ENCODE results near the gene IQCK.

The IQCK gene

DNA sequence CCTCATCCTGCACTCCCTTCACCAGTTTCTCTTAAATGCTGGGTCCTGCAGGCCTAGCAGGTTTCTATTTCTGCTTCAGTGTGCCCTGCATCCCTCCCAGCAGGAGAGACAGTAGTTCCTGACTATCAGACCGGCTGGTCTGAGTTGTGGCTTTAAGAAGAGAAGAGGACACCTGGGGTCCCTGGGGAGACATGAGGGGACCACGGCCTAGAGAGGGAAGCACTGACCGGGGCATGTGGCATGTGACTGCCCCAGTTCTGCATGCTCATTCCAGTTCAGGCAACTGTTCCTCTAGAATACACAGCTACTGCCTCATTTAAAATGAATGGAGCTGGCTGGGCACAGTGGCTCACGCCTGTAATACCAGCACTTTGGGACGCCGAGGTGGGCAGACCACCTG, 105.3 kb downstream of the IQCK start:
- DNase-seq (ENCODE audit: low read depth) = no peak
- no peak overlapping the region for H3K4me3 ChIP-seq (ENCODE audit: low read depth, low read length)

DNA sequence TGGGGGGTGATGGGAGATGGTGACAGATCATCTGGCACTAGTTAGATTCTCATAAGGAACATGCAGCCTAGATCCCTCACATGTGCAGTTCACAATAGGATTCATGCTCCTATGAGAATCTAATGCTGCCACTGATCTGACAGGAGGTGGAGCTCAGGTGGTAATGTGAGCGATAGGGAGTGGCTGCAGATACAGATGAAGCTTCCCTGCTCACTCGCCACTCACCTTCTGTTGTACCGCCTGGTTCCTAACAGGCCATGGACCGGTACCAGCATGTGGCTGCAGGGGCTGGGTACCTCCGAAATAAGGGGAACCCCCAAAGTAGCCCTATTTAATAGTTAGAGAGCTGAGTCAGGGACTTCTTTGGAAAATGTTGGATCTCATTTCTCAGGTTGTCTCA, 106.1 kb downstream of the IQCK start:
- no peak overlapping the region for H3K4me3 ChIP-seq (ENCODE audit: low read depth, low read length)

DNA sequence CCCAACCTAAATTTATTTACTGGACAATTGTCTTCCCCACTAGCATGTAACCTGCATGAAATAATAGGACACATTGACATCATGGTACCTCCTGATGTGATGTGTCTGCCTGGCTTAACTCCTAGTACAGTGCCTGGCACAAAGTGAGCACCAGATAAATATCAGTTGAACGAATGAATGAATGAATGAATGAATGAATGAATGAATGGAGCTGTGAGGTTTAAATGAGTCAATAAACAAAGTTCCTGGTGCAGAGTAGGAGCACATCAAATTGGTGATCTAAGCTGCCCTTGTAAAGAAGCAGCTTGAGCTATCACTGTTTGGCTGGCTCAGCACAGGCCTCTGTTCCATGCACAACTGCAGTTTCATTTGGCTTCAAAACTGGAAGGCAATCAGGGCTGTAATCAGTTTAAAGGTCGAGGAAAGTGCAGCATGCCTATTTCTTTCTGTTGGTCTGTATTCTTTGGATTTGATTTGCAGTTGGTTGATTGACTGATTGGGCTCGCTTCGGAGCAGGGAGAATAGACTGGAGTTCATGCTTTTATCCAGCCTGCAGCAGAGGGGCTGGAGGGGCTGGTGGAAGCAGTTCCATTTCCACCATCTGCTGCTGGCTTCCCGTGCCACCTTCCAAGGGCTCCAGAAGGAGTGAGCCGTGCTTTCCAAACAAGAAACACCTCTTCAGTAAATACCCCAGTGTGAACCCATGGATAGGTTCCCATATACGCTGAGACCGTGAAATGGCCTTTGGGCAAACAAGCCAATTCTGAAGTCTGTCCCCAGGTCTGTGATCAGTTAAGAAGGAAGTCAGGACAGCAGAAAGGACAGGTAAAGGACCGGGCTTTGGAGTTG, 112.0 kb downstream of the IQCK start:
- H3K4me3 ChIP-seq (ENCODE audit: low read depth, low read length) = no peak overlapping the region
- DNase-seq (ENCODE audit: low read depth) = no peak

More for the DNA sequence above, 106.1 kb downstream of the IQCK start:
- DNase-seq (ENCODE audit: low read depth) = no peak

DNA sequence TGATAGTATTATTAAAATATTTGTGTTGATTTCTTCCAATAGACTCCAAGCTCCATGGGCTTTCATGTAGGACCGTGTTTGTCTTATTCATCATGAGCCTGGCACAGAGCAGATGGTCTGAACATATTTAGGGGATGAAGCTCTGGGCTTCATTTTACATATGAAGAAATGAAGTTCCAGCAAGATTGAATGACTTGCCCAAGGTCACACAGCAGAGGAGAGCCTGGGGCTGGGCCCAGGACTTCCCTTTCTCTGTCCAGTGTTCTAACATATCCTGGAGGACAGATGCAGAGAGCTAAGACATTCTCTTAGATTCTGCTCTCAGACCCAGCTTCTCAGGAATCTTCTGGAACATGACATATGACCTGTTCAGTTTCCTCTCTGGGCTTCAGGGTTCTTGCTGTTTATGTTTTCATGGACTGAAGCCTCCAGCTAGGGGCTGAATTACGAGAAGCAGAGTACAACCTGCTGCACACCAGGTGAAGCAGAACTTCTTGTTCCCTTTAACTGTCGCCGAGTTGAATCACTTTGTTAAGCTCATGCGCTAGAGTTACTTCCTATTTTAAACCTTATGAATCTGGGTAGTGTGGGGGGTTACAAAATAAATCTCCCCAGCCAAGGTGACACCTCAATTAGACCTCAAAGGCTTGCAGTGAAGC, 113.0 kb downstream of the IQCK start:
- no peak for DNase-seq (ENCODE audit: low read depth)
- no peak overlapping the region for H3K4me3 ChIP-seq (ENCODE audit: low read depth, low read length)

DNA sequence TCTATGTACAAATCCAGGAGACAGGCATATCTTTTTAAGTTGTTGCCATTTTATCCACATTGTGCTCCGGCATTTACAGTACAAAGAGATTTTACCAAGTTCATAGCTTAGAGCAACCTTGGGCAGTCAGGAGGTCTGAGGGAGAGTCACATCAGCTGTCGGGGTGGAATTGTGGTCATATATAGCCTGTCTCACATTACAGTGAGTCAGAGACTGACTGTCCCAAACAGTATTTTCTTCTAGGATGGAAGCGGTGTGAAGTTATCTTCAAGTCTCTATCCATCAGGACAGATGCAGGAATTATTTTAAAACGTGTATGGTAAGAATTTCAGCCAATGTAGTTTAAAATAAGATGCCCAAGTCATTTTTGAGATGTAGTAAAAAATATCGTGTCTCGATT, 113.6 kb downstream of the IQCK start:
- peak; percentile 58 for DNase-seq (ENCODE audit: low read depth)
- no peak overlapping the region for H3K4me3 ChIP-seq (ENCODE audit: low read depth, low read length)

DNA sequence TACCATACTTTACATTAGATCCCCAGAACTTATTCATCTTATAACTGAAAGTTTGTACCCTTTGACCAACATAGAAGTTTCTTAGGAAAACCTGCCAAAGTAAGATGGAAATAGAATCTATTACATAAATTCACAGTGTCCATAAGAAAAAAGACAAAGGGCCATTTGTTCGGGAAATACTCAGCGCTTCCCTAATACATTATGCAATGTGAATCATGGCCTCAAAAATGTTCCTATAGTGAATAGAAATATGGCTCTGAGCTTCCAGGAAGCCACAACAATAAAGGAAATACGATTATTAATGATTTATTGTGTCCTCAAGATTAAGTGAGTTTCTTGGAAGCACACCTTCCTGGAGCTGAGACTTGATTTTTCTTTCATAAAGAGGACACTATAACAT, 115.1 kb downstream of the IQCK start:
- H3K4me3 ChIP-seq (ENCODE audit: low read depth, low read length) = no peak overlapping the region
- no peak for DNase-seq (ENCODE audit: low read depth)

DNA sequence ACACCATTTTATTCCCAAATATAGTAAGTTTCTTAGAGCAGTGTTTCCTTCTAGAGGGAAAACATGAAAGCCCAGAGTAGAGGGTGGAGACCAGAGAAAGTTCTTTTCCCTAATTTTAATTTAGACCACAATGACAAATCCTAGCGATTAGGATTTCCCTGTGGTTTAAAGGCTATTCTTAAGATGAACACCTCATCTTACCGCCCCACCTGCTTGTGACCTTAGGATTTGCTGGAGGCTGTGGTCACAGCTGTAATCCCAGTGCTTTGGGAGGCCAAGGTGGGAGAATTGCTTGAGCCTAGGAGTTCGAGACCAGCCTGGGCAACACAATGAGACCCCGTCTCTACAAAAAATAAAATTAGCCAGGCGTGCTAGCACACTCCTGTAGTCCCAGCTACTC, 115.5 kb downstream of the IQCK start:
- H3K4me3 ChIP-seq (ENCODE audit: low read depth, low read length) = no peak overlapping the region
- no peak for DNase-seq (ENCODE audit: low read depth)

DNA sequence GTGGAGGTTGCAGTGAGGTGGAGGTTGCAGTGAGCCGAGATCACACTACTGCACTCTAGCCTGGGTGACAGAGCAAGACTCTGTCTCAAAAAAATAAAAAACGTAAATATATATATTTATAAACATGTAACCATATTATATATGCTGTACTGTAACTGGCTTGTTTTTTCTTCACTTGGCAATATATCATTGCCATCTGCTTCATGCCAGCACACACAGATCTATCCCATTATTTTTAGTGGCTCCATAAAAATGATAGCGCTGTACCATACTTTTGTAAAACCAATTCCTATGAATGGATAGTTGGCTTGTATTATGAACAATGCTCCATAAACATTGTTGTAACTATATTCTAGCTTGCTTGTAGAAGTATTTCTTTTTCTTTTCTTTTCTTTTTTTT, 117.1 kb downstream of the IQCK start:
- no peak for DNase-seq (ENCODE audit: low read depth)
- no peak overlapping the region for H3K4me3 ChIP-seq (ENCODE audit: low read depth, low read length)

DNA sequence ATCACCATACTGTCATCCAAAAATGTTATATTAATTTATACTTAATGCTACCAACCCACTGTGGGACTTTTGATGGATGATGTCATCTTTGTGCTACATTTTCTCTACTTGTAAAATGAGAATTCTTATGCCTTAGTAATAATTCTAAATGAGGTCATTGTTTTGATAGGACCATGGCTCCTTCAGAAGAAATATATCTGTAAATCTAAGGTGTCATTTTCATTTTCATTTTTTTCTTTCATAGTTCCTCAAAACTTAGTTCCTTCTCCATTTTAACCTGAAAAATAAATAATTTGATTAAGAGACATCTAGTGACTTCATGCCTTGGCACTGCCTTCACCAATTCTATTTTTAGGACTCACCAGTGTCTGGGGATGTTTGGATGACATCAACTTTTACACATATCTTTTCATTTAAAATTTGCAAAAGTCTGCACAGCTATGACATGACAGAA, 117.9 kb downstream of the IQCK start:
- DNase-seq (ENCODE audit: low read depth) = peak; percentile 8
- H3K4me3 ChIP-seq (ENCODE audit: low read depth, low read length) = no peak overlapping the region

DNA sequence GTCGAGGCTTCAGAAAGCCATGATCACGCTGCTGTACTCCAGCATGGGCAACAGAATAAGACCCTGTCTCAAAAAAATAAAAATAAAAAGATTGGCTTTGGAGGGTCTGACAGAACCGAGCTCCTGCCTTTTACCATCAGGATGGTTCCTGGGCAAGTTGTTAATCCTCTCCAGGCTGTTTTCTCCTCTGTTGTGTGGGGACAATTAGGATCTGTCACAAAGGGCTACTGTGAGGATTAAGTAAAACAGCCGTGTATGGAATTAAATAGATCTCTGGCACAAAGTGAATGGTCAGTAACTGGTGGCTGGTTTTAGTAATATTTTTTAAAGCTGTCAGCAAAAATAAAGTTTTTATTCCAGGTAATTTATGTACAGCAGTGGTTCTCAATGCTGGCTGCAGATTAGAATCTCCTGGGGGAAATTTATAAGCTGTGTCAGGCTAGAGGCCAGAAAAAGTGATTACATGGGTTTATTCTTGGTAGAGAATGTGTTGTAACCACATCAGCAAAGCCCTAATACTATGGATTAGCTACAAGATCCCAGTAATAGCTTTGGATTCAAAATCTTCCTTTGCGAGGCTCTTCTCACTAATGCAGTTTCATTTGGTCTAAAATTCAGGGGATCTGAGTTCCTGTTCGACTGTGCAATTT, 119.4 kb downstream of the IQCK start:
- no peak for DNase-seq (ENCODE audit: low read depth)
- H3K4me3 ChIP-seq (ENCODE audit: low read depth, low read length) = no peak overlapping the region

DNA sequence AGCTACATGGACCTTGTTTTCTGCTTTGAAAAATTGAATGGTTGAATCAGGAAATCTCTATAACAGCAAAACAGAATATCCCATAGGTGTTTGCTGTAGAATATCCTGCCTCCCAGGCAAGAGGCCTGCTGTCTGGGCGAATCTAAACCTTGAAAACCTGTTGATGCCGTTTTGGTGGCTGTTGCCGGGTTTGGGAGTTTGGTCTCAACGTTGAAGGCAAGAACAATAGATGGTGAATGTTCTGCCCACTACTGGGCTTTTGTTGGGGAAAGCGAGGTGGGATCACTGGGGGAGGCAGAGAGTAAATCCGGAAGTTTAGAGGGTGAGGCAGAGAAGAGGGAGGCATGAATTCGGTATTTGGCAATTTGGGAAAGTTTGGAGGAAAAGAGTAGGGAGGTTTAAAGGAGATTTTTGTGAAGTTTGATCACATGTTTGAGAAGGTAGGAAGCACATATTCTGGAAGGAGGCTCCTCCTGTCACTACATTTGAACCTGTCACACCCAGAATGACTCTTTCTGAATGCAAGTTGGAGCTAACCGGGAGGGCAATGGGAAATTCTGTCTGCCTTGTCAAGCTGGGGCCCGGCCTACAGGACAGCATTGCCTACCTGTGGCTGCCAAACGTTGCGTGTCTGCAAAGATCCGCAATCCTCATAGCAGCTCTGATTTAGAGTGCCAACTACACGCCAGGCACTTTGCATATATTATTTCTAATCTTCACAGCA, 120.1 kb downstream of the IQCK start:
- no peak for DNase-seq (ENCODE audit: low read depth)

DNA sequence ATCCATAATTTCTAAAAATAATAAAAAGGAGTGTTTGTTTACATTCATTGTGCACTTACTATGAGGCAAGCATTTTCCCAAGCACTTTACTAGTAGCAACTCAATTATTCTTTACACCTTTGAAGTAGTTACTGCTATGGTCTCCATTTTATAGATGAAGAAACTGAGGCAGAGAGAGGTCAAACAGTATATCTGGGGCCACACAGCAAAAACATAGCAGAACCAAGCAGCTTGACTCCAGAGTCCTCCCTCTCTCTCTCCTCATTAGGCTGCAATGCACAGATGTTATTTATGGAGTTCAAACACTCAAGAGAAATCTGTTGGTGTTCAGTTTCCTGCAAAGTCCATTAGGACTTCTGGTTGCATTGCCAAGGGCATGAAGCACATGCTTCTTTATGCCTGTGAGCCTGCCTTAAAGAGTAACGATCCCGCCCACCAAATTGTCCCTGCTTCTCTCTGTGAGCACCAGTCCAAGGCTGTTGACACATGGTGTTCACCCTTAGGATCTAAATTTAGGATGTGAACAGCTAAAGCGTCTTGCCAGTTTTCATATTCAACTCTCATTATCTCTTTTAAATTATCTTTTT, 122.5 kb downstream of the IQCK start:
- no peak overlapping the region for H3K4me3 ChIP-seq (ENCODE audit: low read depth, low read length)
- DNase-seq (ENCODE audit: low read depth) = no peak

More for the DNA sequence above, 120.1 kb downstream of the IQCK start:
- no peak overlapping the region for H3K4me3 ChIP-seq (ENCODE audit: low read depth, low read length)

DNA sequence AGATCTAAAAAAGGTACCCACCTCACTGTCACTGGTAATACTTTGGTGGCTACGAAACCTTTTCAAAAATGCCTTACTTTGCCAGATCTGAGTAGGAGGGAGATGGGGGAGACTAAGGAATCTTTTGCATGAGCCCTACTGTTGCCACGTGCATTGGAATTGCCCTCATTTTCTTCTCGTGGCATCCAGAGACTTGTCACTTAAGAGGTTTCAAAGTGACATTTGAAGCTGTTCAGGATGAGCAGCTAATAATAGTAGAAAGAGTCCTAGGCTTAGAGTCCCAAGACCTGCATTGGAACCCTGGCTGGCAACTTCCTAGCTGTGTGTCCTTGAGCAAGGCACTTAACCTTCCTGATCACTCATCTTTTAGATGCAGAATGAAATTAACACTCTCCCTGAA, 123.1 kb downstream of the IQCK start:
- no peak overlapping the region for H3K4me3 ChIP-seq (ENCODE audit: low read depth, low read length)
- DNase-seq (ENCODE audit: low read depth) = no peak

DNA sequence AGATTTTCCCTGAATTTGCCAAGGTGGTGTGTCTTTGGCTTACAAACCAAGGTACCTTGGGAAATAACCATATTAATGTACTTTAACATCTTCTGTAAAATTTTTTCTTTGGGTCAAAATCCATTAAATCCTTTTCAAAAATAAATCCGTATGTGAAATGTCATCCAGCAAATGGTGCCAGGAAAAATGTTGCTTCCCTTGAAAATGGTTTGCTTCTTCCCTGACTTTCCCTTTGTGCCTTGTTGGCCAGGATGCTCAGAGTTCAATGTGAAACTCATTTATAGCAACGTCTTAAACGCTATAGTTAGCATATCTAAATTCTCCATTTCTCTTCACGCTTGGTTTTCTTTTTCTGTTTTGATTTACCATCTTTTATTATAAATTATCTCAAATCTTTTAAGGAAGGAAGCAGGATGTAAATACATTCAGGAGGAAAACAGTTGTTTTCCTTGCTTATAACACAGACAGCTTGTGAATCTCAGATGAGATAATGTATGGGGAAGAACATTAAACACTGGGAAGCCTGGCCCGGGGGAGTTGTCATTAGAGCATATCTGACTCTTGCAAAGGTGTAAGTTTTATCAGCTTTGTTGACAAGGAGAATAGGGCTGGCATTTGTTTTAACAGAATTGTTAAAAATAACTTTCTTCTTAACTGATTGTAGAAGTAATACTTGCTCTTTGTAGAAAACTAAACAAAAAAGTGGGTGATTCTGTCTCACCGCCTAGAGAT, 124.5 kb downstream of the IQCK start:
- DNase-seq (ENCODE audit: low read depth) = no peak
- no peak overlapping the region for H3K4me3 ChIP-seq (ENCODE audit: low read depth, low read length)

DNA sequence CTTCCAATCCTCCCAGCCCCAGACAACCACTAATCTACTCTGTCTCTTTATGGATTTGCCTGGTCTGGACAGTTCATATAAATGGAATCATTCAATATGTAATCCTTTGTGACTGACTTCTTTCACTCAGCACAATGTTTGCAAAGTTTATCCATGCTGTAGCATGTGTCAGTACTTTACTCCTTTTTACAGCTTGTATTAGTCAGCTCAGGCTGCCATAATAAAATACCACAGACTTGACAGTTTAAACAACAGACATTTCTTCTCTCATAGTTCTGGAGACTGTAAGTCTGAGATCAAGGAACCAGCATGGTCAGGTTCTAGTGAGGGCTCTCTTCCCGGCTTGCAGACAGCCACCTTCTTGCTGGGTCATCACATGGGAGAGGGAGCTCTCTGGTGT, 125.3 kb downstream of the IQCK start:
- no peak for DNase-seq (ENCODE audit: low read depth)
- H3K4me3 ChIP-seq (ENCODE audit: low read depth, low read length) = no peak overlapping the region

DNA sequence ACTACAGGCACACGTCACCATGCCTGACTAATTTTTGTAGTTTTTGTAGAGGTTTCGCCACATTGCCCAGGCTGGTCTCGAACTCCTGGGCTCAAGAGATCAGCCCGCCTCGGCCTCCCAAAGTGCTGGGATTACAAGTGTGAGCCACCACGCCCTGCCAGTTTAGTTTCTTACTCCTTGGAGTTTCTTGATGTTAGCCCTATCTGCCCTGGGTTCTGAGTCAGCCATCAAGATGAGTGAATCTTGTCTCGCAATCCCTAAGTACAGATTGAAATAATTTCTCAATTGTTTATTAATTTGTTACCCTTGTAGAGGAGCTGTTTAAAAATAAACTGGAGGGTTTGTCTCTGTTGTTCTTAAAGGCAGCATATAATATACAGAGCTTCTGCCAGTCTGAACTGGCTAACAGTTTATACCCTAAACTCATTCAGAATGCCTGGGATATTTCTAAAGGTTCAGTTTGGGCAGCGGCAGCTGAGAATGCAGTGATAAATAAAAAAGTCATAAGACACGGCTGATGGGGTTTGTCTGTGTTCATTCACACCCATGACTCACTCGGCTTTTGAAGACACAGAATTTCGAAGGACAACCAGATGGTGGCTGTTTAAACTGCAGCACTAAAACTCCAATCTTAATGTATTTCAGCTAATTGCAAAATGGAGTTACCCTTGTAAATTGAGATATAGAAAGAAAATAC, 127.0 kb downstream of the IQCK start:
- DNase-seq (ENCODE audit: low read depth) = peak; percentile 44
- H3K4me3 ChIP-seq (ENCODE audit: low read depth, low read length) = no peak overlapping the region

DNA sequence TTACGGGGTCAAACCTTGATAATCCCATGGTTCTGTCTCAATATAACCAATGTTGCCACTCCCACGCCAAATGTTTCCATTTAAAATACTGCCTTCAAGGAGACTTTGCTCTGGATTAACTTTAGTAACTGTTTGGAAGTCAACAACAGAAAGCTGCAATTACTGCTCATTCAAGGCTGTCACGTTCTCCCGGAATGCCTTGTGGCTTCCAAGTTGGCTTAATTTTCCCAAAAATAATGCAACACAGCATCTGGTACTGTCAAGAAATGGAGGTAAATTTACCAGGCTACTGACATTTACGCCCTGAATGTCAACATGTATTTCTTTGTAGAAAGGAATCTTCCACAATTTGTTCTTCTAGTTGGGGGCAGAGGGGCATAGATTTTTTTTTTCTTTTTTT, 128.4 kb downstream of the IQCK start:
- H3K4me3 ChIP-seq (ENCODE audit: low read depth, low read length) = no peak overlapping the region
- DNase-seq (ENCODE audit: low read depth) = no peak

DNA sequence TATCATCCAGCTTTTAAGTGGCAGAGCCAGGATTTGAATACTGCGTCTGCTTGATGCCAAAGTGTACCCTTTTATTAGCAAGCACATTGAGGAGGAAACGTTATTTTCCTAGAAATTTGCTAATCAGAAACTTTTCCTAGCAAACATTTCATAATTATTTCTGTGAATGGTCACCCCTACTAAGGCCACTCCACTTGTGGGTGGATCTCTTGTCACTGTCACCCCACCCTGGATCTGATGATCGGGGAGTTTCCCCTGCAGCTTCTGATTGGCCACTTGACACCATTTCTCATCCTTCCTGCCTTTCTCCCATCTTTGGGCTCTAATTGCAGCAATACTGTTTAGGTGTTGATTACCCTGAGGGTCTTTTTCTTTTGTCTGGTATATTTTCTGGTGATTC, 130.7 kb downstream of the IQCK start:
- no peak for DNase-seq (ENCODE audit: low read depth)
- H3K4me3 ChIP-seq (ENCODE audit: low read depth, low read length) = no peak overlapping the region
